Neural progenitor cell (in vitro differentiated cells): ENCODE results near the gene ITGA5. TPM values are rescaled to one million over a fixed set of nuclear protein-coding genes. Genes with fewer than 3 reads are reported as not detected.

Experiments used
- DNase-seq: peaks from one replicate; pipeline ENCODE4 v3.0.0-alpha.2; 2016; ENCODE audit warnings: low spot score
- H2AFZ ChIP-seq: fragments of 200-600 bp; sonication (generic); replicated peaks from 2 replicates; pipeline ENCODE4 v1.6.1; 2016; ENCODE audit warnings: antibody characterized with exemption
- H3F3A ChIP-seq: fragments of 200-600 bp; sonication (generic); 2 replicates; pipeline ENCODE4 v1.6.1; 2016; ENCODE audit warnings: antibody characterized with exemption, low read depth
- H3K27ac ChIP-seq: fragments of 200-600 bp; sonication (generic); 2 replicates; pipeline ENCODE4 v1.5.1; 2016; ENCODE audit warnings: mild to moderate bottlenecking
- H3K27me3 ChIP-seq: fragments of 200-600 bp; sonication (generic); 2 replicates; pipeline ENCODE4 v1.6.1; 2016; ENCODE audit warnings: mild to moderate bottlenecking, moderate library complexity
- H3K36me3 ChIP-seq: fragments of 200-600 bp; sonication (generic); 2 replicates; pipeline ENCODE4 v1.5.1; 2016
- H3K4me1 ChIP-seq: fragments of 200-600 bp; sonication (generic); 2 replicates; pipeline ENCODE4 v1.6.1; 2016; ENCODE audit warnings: mixed run types
- H3K4me2 ChIP-seq: fragments of 200-600 bp; sonication (generic); 2 replicates; pipeline ENCODE4 v1.6.1; 2016
- H3K4me3 ChIP-seq: fragments of 200-600 bp; sonication (generic); 2 replicates; pipeline ENCODE4 v1.5.1; 2016
- H3K79me2 ChIP-seq: fragments of 200-600 bp; sonication (generic); 2 replicates; pipeline ENCODE4 v1.6.1; 2016; ENCODE audit warnings: low read depth
- H3K9ac ChIP-seq: fragments of 200-600 bp; sonication (generic); 2 replicates; pipeline ENCODE4 v1.6.1; 2016
- H3K9me3 ChIP-seq: fragments of 200-600 bp; sonication (generic); 2 replicates; pipeline ENCODE4 v1.5.1; 2016; ENCODE audit warnings: low read depth
- H4K20me1 ChIP-seq: fragments of 200-600 bp; sonication (generic); 2 replicates; pipeline ENCODE4 v1.6.1; 2016; ENCODE audit warnings: low read depth
- H3K27ac Mint-ChIP-seq: 3 replicates; pipeline ENCODE4 v1.8.0; 2021; ENCODE audit warnings: mixed read lengths
- H3K27me3 Mint-ChIP-seq: 2 replicates; pipeline ENCODE4 v1.8.0; 2022; ENCODE audit warnings: low read depth, mild to moderate bottlenecking, inconsistent platforms, moderate library complexity, mixed read lengths; ENCODE audit not compliant: insufficient read depth
- H3K36me3 Mint-ChIP-seq: 3 replicates; pipeline ENCODE4 v1.8.0; 2021; ENCODE audit warnings: mixed read lengths
- H3K4me1 Mint-ChIP-seq: 3 replicates; pipeline ENCODE4 v1.8.0; 2021; ENCODE audit warnings: mixed read lengths
- H3K4me3 Mint-ChIP-seq: 3 replicates; pipeline ENCODE4 v1.8.0; 2021; ENCODE audit warnings: mild to moderate bottlenecking, moderate library complexity, mixed read lengths
- H3K9me3 Mint-ChIP-seq: 3 replicates; pipeline ENCODE4 v1.8.0; 2020; ENCODE audit warnings: mixed read lengths
- CTCF ChIP-seq: fragments of 200-600 bp; sonication (generic); IDR thresholded peaks from 2 replicates; pipeline ENCODE4 v1.5.1; 2017; ENCODE audit warnings: antibody characterized with exemption, mild to moderate bottlenecking
- EZH2 ChIP-seq: fragments of 200-600 bp; sonication (generic); IDR thresholded peaks from 2 replicates; pipeline ENCODE4 v1.6.1; 2017; ENCODE audit warnings: antibody characterized with exemption, mild to moderate bottlenecking, moderate library complexity
- EZH2phosphoT487 ChIP-seq: fragments of 200-600 bp; sonication (generic); IDR thresholded peaks from 2 replicates; pipeline ENCODE4 v1.6.1; 2017; ENCODE audit warnings: antibody characterized with exemption
- total RNA-seq: library from RNA; depleted of rRNA; stranded (reverse); fragments of >200 nt; gene quantifications from 2 replicates; pipeline ENCODE4 v1.2.3, GENCODE V29; 2015; ENCODE audit warnings: low replicate concordance

ITGA5 gene
- total RNA-seq, 1 donor from 2014 or later, result 37.7 TPM

GRCh38 chr12:54376596-54376995 is 42.5 kb downstream of the ITGA5 start:
- TF ChIP-seq CTCF, result no peak
- TF ChIP-seq EZH2, result no peak
- no peak for TF ChIP-seq EZH2phosphoT487
- peaks cover 75% of the 10 kb centered on the region for H4K20me1 ChIP-seq
- peaks cover 11% of the 10 kb centered on the region for H3K79me2 ChIP-seq
- no peak overlapping the region for H2AFZ ChIP-seq
- H3K4me3 Mint-ChIP-seq, result peak overlapping the region; percentile 19
- no peak overlapping the region for H3K27ac ChIP-seq
- no peak overlapping the region for H3K4me3 ChIP-seq
- no peak overlapping the region for H3K9ac ChIP-seq
- no peak overlapping the region for H3K27ac Mint-ChIP-seq
- no peaks in the 10 kb centered on the region for H3K36me3 ChIP-seq
- peaks cover 17% of the 10 kb centered on the region for H3F3A ChIP-seq
- no peaks in the 10 kb centered on the region for H3K9me3 Mint-ChIP-seq
- H3K4me1 Mint-ChIP-seq, result peaks cover 35% of the 10 kb centered on the region
- no peak overlapping the region for H3K4me2 ChIP-seq
- peaks cover 10% of the 10 kb centered on the region for H3K4me1 ChIP-seq
- H3K27me3 ChIP-seq, result no peaks in the 10 kb centered on the region
- peaks cover 5% of the 10 kb centered on the region for H3K27me3 Mint-ChIP-seq
- no peaks in the 10 kb centered on the region for H3K9me3 ChIP-seq
- DNase-seq, result no peak
- peaks cover 18% of the 10 kb centered on the region for H3K36me3 Mint-ChIP-seq

GRCh38 chr12:54375259-54375579 is 43.8 kb downstream of the ITGA5 start:
- Mint-ChIP-seq H3K4me3 (no peak overlapping the region), H3K9me3 (no peaks in the 10 kb centered on the region), H3K4me1 (peaks cover 38% of the 10 kb centered on the region), H3K27me3 (peaks cover 5% of the 10 kb centered on the region), H3K27ac (peak overlapping the region; percentile 63), H3K36me3 (peaks cover 18% of the 10 kb centered on the region)
- no peak overlapping the region for H3K4me3 ChIP-seq
- H3K79me2 ChIP-seq, result peaks cover 11% of the 10 kb centered on the region
- peaks cover 79% of the 10 kb centered on the region for H4K20me1 ChIP-seq
- TF ChIP-seq EZH2 (no peak), EZH2phosphoT487 (no peak), CTCF (no peak)
- no peak overlapping the region for H2AFZ ChIP-seq
- H3K27me3 ChIP-seq, result no peaks in the 10 kb centered on the region
- DNase-seq, result no peak
- H3K27ac ChIP-seq, result no peak overlapping the region
- no peak overlapping the region for H3K9ac ChIP-seq
- H3K4me2 ChIP-seq, result no peak overlapping the region
- no peaks in the 10 kb centered on the region for H3K36me3 ChIP-seq
- no peaks in the 10 kb centered on the region for H3K9me3 ChIP-seq
- H3K4me1 ChIP-seq, result peaks cover 16% of the 10 kb centered on the region
- H3F3A ChIP-seq, result peaks cover 15% of the 10 kb centered on the region

- peaks cover 34% of the 10 kb centered on the region for H3K4me1 Mint-ChIP-seq
- no peak overlapping the region for H3K4me3 Mint-ChIP-seq
- peaks cover 5% of the 10 kb centered on the region for H3K27me3 Mint-ChIP-seq
- no peak for DNase-seq
- H3K9me3 Mint-ChIP-seq, result no peaks in the 10 kb centered on the region
- Histone ChIP-seq H3K79me2 (peaks cover 11% of the 10 kb centered on the region), H3K27me3 (peaks cover 4% of the 10 kb centered on the region), H2AFZ (no peak overlapping the region), H3K36me3 (no peaks in the 10 kb centered on the region), H3K9me3 (no peaks in the 10 kb centered on the region), H3K4me1 (peaks cover 19% of the 10 kb centered on the region), H3K4me3 (no peak overlapping the region), H4K20me1 (peaks cover 78% of the 10 kb centered on the region), H3K4me2 (no peak overlapping the region), H3K27ac (no peak overlapping the region), H3K9ac (no peak overlapping the region), H3F3A (peaks cover 10% of the 10 kb centered on the region)
- TF ChIP-seq EZH2phosphoT487, result no peak
- TF ChIP-seq EZH2, result no peak
- no peak for TF ChIP-seq CTCF
- peak overlapping the region; percentile 57 for H3K27ac Mint-ChIP-seq
- peaks cover 18% of the 10 kb centered on the region for H3K36me3 Mint-ChIP-seq
These were observed 44.4 kb downstream of the ITGA5 start for GRCh38 chr12:54374562-54375258.
